Stimulated activated naive B cell treated with anti-CD40 and anti-IgM and Interleukin-4, amounts not matched to agents 10 μg/mL and 1 μg/mL and 100 μg/mL, for 72 hours (primary cell): Measurements from ENCODE around the gene LPIN2.
A peak's percentile ranks its signal among the peaks of the same experiment; 100 is the strongest.

Source experiments
- ATAC-seq, 2 donors: fragments of 150-1000 bp; cut with Tn5 transposase; replicated peaks; 2 replicates each; pipeline ENCODE4 v1.10.0; 2021; ENCODE audit warnings: moderate library complexity in 1 of 2
- DNase-seq: peaks from one replicate; pipeline ENCODE4 v3.0.0; 2021
- H3K27ac Mint-ChIP-seq: one replicate; pipeline ENCODE4 v1.8.0; 2022; ENCODE audit warnings: mild to moderate bottlenecking, mixed read lengths
- H3K27me3 Mint-ChIP-seq, 2 donors: one replicate each; pipeline ENCODE4 v1.8.0; 2022; ENCODE audit warnings: mixed read lengths in 2 of 2
- H3K36me3 Mint-ChIP-seq, 2 donors: one replicate each; pipeline ENCODE4 v1.8.0; 2022; ENCODE audit warnings: mixed read lengths in 2 of 2, mild to moderate bottlenecking in 1 of 2
- H3K4me1 Mint-ChIP-seq, 2 donors: one replicate each; pipeline ENCODE4 v1.8.0; 2022; ENCODE audit warnings: mixed read lengths in 2 of 2, mild to moderate bottlenecking in 1 of 2
- H3K4me3 Mint-ChIP-seq, 2 donors: one replicate each; pipeline ENCODE4 v1.8.0; 2022; ENCODE audit warnings: mild to moderate bottlenecking in 2 of 2, mixed read lengths in 2 of 2, moderate library complexity in 1 of 2
- H3K9me3 Mint-ChIP-seq, 2 donors: one replicate each; pipeline ENCODE4 v1.8.0; 2022; ENCODE audit warnings: mixed read lengths in 2 of 2, mild to moderate bottlenecking in 1 of 2

The LPIN2 gene

GRCh38 chr18:2987876-2988790, 24.8 kb downstream of the LPIN2 start:
- ATAC-seq (no peak), DNase-seq (no peak)
- H3K4me3 Mint-ChIP-seq = no peak overlapping the region
- H3K36me3 Mint-ChIP-seq = peaks cover 10 to 14% of the 10 kb centered on the region in 2 donors
- H3K27me3 Mint-ChIP-seq = no peaks in the 10 kb centered on the region
- H3K27ac Mint-ChIP-seq = no peak overlapping the region
- H3K9me3 Mint-ChIP-seq = peaks cover 0 to 2% of the 10 kb centered on the region in 2 donors
- H3K4me1 Mint-ChIP-seq = peaks cover 19 to 35% of the 10 kb centered on the region in 2 donors

GRCh38 chr18:2986150-2986865, 26.6 kb downstream of the LPIN2 start:
- peaks cover 28 to 48% of the 10 kb centered on the region in 2 donors for H3K4me1 Mint-ChIP-seq
- ATAC-seq (no peak), DNase-seq (no peak)
- H3K9me3 Mint-ChIP-seq = peaks cover 0 to 2% of the 10 kb centered on the region in 2 donors
- no peak overlapping the region for H3K27ac Mint-ChIP-seq
- H3K4me3 Mint-ChIP-seq = no peak overlapping the region
- no peaks in the 10 kb centered on the region for H3K27me3 Mint-ChIP-seq
- peaks cover 5 to 10% of the 10 kb centered on the region in 2 donors for H3K36me3 Mint-ChIP-seq

- no peaks in the 10 kb centered on the region for H3K27me3 Mint-ChIP-seq
- no peaks in the 10 kb centered on the region for H3K9me3 Mint-ChIP-seq
- H3K27ac Mint-ChIP-seq = no peak overlapping the region
- peak; percentile 48 to 50 for ATAC-seq
- peaks cover 1 to 4% of the 10 kb centered on the region in 2 donors for H3K36me3 Mint-ChIP-seq
- DNase-seq = no peak
- no peak overlapping the region for H3K4me3 Mint-ChIP-seq
- peaks cover 30 to 46% of the 10 kb centered on the region in 2 donors for H3K4me1 Mint-ChIP-seq
Observed at GRCh38 chr18:2985628-2986027, 27.3 kb downstream of the LPIN2 start.

GRCh38 chr18:2984703-2985261, 28.2 kb downstream of the LPIN2 start:
- Mint-ChIP-seq H3K9me3 (no peaks in the 10 kb centered on the region), H3K27ac (peak overlapping the region; percentile 81), H3K4me1 (peaks cover 31 to 48% of the 10 kb centered on the region in 2 donors), H3K27me3 (no peaks in the 10 kb centered on the region), H3K4me3 (no peak overlapping the region), H3K36me3 (no peaks in the 10 kb centered on the region)
- ATAC-seq (no peak), DNase-seq (no peak)

- Mint-ChIP-seq H3K4me3 (no peak overlapping the region), H3K36me3 (no peaks in the 10 kb centered on the region), H3K27me3 (no peaks in the 10 kb centered on the region), H3K9me3 (no peaks in the 10 kb centered on the region), H3K4me1 (peaks cover 35 to 55% of the 10 kb centered on the region in 2 donors), H3K27ac (no peak overlapping the region)
- ATAC-seq (no peak), DNase-seq (no peak)
Observed at GRCh38 chr18:2984091-2984490, 28.9 kb downstream of the LPIN2 start.

- Mint-ChIP-seq H3K9me3 (no peaks in the 10 kb centered on the region), H3K36me3 (no peaks in the 10 kb centered on the region), H3K27ac (no peak overlapping the region), H3K4me3 (no peak overlapping the region), H3K27me3 (no peaks in the 10 kb centered on the region), H3K4me1 (peaks cover 42 to 63% of the 10 kb centered on the region in 2 donors)
- no peak for ATAC-seq
- DNase-seq = no peak
Observed at GRCh38 chr18:2983296-2983695, 29.6 kb downstream of the LPIN2 start.

- H3K9me3 Mint-ChIP-seq = no peaks in the 10 kb centered on the region
Observed at GRCh38 chr18:2982452-2983269, 30.3 kb downstream of the LPIN2 start.

GRCh38 chr18:2982022-2982421, 30.9 kb downstream of the LPIN2 start:
- Mint-ChIP-seq H3K4me1 (peaks cover 47 to 76% of the 10 kb centered on the region in 2 donors), H3K27ac (peak overlapping the region; percentile 59), H3K27me3 (no peaks in the 10 kb centered on the region), H3K4me3 (peak overlapping the region in 1 of 2 donors; percentile 28), H3K9me3 (no peaks in the 10 kb centered on the region), H3K36me3 (no peaks in the 10 kb centered on the region)
- DNase-seq = no peak
- ATAC-seq = no peak

More at GRCh38 chr18:2982452-2983269, 30.3 kb downstream of the LPIN2 start:
- H3K27me3 Mint-ChIP-seq = no peaks in the 10 kb centered on the region
- DNase-seq (no peak), ATAC-seq (peak in 1 of 2 donors; percentile 27)
- peaks cover 44 to 70% of the 10 kb centered on the region in 2 donors for H3K4me1 Mint-ChIP-seq
- H3K27ac Mint-ChIP-seq = peak overlapping the region; percentile 75
- peak overlapping the region; percentile 32 to 52 for H3K4me3 Mint-ChIP-seq
- H3K36me3 Mint-ChIP-seq = no peaks in the 10 kb centered on the region

- Mint-ChIP-seq H3K27ac (peak overlapping the region; percentile 94), H3K9me3 (no peaks in the 10 kb centered on the region), H3K4me3 (peak overlapping the region; percentile 57 to 71), H3K4me1 (peaks cover 49 to 83% of the 10 kb centered on the region in 2 donors), H3K36me3 (peaks cover 0 to 3% of the 10 kb centered on the region in 2 donors), H3K27me3 (no peaks in the 10 kb centered on the region)
- ATAC-seq (peak; percentile 45 to 62), DNase-seq (no peak)
Observed at GRCh38 chr18:2981212-2981728, 31.7 kb downstream of the LPIN2 start.

GRCh38 chr18:2979871-2980790, 32.8 kb downstream of the LPIN2 start:
- DNase-seq = no peak
- Mint-ChIP-seq H3K9me3 (no peaks in the 10 kb centered on the region), H3K27me3 (no peaks in the 10 kb centered on the region), H3K4me1 (peaks cover 54 to 88% of the 10 kb centered on the region in 2 donors), H3K27ac (peak overlapping the region; percentile 94), H3K4me3 (peak overlapping the region; percentile 47 to 63), H3K36me3 (peaks cover 0 to 3% of the 10 kb centered on the region in 2 donors)
- ATAC-seq = peak; percentile 49 to 52

GRCh38 chr18:2979129-2979528, 33.8 kb downstream of the LPIN2 start:
- no peak for DNase-seq
- H3K4me3 Mint-ChIP-seq = peak overlapping the region; percentile 42 to 71
- peaks cover 0 to 3% of the 10 kb centered on the region in 2 donors for H3K36me3 Mint-ChIP-seq
- H3K27ac Mint-ChIP-seq = peak overlapping the region; percentile 88
- H3K27me3 Mint-ChIP-seq = no peaks in the 10 kb centered on the region
- no peak for ATAC-seq
- no peaks in the 10 kb centered on the region for H3K9me3 Mint-ChIP-seq
- H3K4me1 Mint-ChIP-seq = peaks cover 45 to 85% of the 10 kb centered on the region in 2 donors

GRCh38 chr18:2978661-2979106, 34.3 kb downstream of the LPIN2 start:
- Mint-ChIP-seq H3K4me3 (peak overlapping the region; percentile 42 to 71), H3K27ac (peak overlapping the region; percentile 88), H3K27me3 (no peaks in the 10 kb centered on the region), H3K4me1 (peaks cover 44 to 87% of the 10 kb centered on the region in 2 donors), H3K9me3 (no peaks in the 10 kb centered on the region), H3K36me3 (peaks cover 0 to 3% of the 10 kb centered on the region in 2 donors)
- ATAC-seq (peak; percentile 10 to 21), DNase-seq (no peak)
